Thymus (tissue), 11 donors: Measurements from ENCODE around the gene MEST. TPM values are rescaled to one million over a fixed set of nuclear protein-coding genes. Genes with fewer than 3 reads are reported as not detected.

Source experiments
- DNase-seq, 9 donors: peaks; one replicate each; pipeline ENCODE4 v3.0.0-alpha.2; 2013; ENCODE audit warnings: low spot score in 9 of 9, low read depth in 6 of 9, missing footprints in 1 of 9
- H3K27ac ChIP-seq, 2 donors: one replicate each; pipeline ENCODE4 v1.5.1; 2013; ENCODE audit warnings: control low read depth in 1 of 2, low read depth in 1 of 2, low read length in 1 of 2, mild to moderate bottlenecking in 1 of 2, moderate library complexity in 1 of 2
- H3K27me3 ChIP-seq, 2 donors: one replicate each; pipeline ENCODE4 v1.5.1; 2013; ENCODE audit warnings: low read length in 1 of 2; ENCODE audit not compliant: control insufficient read depth in 2 of 2, insufficient read depth in 1 of 2
- H3K36me3 ChIP-seq, 2 donors: one replicate each; pipeline ENCODE4 v1.5.1; 2013; ENCODE audit warnings: low read length in 1 of 2, mild to moderate bottlenecking in 1 of 2, moderate library complexity in 1 of 2; ENCODE audit not compliant: control insufficient read depth in 2 of 2, insufficient read depth in 2 of 2
- H3K4me1 ChIP-seq, 2 donors: one replicate each; pipeline ENCODE4 v1.5.1; 2013; ENCODE audit warnings: low read length in 2 of 2; ENCODE audit not compliant: control insufficient read depth in 2 of 2, insufficient read depth in 2 of 2
- H3K4me3 ChIP-seq, 2 donors: one replicate each; pipeline ENCODE4 v1.5.1; 2013; ENCODE audit warnings: low read length in 2 of 2, control low read depth in 1 of 2, mild to moderate bottlenecking in 1 of 2
- H3K9me3 ChIP-seq, 2 donors: one replicate each; pipeline ENCODE4 v1.5.1; 2013; ENCODE audit warnings: low read length in 1 of 2, mild to moderate bottlenecking in 1 of 2; ENCODE audit not compliant: control insufficient read depth in 2 of 2, insufficient read depth in 1 of 2
- whole genome bisulfite sequencing: extraction: QIAGEN DNeasy Blood & Tissue Kit; methylation state at CpG from one replicate; pipeline ENCODE4 v1.1.7; 2013; 5-methylcytosine and 5-hydroxymethylcytosine counted together
- polyA plus RNA-seq: library from polyadenylated mRNA; stranded (reverse); fragments of 200-250 nt; gene quantifications from one replicate; pipeline ENCODE4 v1.2.3, GENCODE V29; 2013
- total RNA-seq: library from RNA; stranded (reverse); fragments of 120-200 nt; gene quantifications from one replicate; pipeline ENCODE4 v1.2.4, GENCODE V29; 2013
- donor health status: healthy.

The MEST gene
- total and polyA plus RNA-seq, 2 donors: 15.8 to 58.8 TPM

DNA sequence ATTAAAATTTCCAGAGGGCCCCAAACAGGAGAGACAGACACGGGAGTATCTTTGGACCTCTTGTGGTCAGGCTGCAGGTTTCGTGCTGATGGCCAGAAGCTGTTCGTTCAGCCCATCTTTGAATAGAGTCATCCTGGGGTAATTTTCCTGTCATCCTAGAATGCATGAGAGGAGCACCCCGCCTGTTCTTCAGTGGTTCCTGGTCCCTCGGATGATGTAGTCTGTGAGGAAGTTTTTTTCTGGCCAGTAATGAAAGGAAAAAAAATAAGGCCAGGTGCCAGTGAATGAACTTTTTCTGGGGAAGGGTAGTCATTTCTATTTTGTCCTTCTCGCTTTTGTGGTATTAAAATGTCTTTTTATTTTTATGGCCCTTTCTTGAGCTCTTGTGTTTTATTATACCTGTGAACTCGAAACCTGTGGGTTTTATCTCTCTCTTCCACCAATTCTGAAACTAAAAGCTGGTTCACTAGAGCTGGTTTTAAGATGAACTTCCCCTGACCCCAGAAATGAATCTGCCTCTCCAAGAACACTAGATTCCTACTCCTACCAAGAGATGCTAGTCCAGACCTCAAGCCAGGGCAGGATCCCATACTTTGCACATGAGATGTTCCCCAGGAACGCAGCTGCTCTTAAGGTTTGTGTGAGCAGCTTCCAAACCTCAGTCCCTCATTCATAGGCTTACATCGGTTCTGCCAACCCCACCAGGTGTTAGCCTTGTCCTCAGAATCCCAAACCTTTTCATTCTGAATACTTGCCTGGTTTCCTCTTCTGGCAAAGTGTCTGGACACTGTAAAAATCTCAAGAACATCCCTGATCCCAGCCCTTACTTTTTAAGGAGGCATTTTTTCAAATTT lies 15.4 kb upstream of the MEST start:
- no peaks in the 10 kb centered on the region for H3K4me1 ChIP-seq
- no peak overlapping the region for H3K27ac ChIP-seq
- H3K4me3 ChIP-seq: no peak overlapping the region
- H3K9me3 ChIP-seq: no peaks in the 10 kb centered on the region
- WGBS: 86% methylated on average over 9 of the region's 9 CpGs
- no peaks in the 10 kb centered on the region for H3K27me3 ChIP-seq
- no peaks in the 10 kb centered on the region for H3K36me3 ChIP-seq
- DNase-seq: no peak

DNA sequence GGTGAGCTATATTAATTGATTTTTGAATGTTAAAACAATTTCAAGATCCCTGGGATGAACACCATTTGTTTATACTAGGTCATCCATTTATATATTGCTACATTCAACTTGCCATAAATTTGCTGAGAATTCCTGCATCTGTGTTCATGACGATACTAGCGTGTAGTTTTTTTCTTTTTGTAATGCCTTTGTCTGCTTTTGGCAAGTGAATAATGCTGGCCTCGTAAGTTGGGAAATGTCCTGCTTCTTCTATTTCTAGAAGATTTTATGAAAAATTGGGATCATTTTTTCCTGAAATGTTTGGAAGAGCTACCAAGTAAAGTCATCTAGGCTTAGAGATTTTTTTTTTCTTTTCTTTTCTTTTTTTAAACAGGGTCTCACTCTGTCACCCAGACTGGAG lies 12.9 kb upstream of the MEST start:
- no peak for DNase-seq
- Histone ChIP-seq H3K9me3 (peaks cover 0 to 1% of the 10 kb centered on the region in 2 donors), H3K27me3 (no peaks in the 10 kb centered on the region), H3K36me3 (no peaks in the 10 kb centered on the region), H3K4me3 (no peak overlapping the region), H3K4me1 (no peaks in the 10 kb centered on the region), H3K27ac (no peak overlapping the region)
- WGBS: 97% methylated on average over 3 of the region's 3 CpGs

DNA sequence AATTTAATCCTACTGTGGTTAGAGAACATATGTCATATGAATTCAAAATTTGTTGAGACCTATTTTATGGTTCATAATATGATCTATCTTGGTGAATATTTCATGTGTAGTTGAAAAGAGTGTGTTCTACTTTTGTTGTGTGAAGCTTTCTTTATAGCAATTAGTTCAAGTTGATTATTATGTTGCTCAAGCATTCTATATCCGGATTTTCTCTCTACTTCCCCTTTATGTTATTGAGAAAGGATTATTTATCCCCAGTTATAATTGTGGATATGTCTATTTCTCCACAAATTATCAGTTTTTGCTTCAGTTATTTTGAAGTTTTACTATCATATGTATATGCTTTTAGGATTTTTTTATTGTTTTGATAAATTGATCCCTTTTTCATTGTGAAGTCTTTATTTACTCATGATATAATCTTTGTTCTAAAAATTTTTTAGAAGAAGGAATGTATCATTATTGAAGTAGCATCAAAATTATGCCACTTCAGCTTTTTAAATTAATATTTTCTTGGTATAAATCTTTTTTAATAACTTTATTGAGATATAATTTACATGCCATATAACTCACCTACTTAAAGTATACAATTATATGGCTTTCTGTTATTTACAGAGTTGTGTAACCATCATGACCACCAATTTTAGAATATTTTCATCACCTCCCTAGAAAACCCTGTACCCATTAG lies 12.0 kb upstream of the MEST start:
- no peak overlapping the region for H3K27ac ChIP-seq
- no peaks in the 10 kb centered on the region for H3K4me1 ChIP-seq
- 73% methylated on average over 1 of the region's 1 CpG for WGBS
- no peak for DNase-seq
- no peaks in the 10 kb centered on the region for H3K27me3 ChIP-seq
- no peak overlapping the region for H3K4me3 ChIP-seq
- H3K9me3 ChIP-seq: peaks cover 0 to 1% of the 10 kb centered on the region in 2 donors
- H3K36me3 ChIP-seq: no peaks in the 10 kb centered on the region

DNA sequence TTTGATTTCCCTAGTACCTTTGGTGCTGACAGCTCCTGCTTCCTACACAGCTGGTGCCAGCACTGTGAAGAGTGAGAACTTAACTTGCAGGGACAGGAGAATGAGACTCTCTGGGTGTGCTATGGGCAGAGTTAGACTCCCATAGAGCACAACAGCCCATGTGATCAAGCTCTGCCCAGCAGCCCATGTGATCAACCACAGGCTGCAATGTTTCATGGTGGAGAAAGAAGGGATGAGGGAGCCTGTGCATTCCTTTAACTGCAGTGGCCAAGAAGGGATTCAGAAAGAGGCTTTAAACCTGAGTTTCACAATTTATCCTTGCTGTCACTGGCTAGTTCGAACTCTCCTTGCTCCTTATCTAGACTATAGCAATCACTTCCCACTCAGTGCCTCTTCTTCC lies 10.0 kb upstream of the MEST start:
- no peak for DNase-seq
- no peaks in the 10 kb centered on the region for H3K36me3 ChIP-seq
- WGBS: 94% methylated on average over 1 of the region's 1 CpG

DNA sequence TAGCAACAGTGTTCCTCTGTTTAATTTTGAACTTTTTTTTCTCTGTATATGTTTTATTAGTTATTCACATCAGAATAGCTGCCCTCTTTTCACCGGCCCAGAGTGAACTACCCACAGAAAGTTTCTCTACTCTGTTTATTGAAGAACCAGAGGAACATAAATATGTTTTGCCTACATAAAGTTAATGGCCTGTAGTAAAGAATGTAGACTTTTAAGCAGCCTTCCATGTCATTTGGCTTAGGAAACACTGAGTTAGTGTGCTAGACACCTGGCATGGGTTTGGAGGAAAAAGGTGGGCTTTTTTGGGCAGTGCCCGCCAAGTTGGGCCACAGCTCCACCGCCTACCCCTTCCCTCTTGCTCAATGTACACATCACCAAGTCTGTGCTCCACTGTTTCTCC lies 8.9 kb upstream of the MEST start:
- H3K4me1 ChIP-seq: peaks cover 6 to 22% of the 10 kb centered on the region in 2 donors
- peaks cover 0 to 15% of the 10 kb centered on the region in 2 donors for H3K27me3 ChIP-seq
- no peaks in the 10 kb centered on the region for H3K36me3 ChIP-seq
- DNase-seq: no peak
- H3K4me3 ChIP-seq: no peak overlapping the region
- 95% methylated on average over 3 of the region's 3 CpGs for WGBS
- H3K27ac ChIP-seq: no peak overlapping the region
- H3K9me3 ChIP-seq: peaks cover 0 to 1% of the 10 kb centered on the region in 2 donors

More for the DNA sequence above, 10.0 kb upstream of the MEST start:
- H3K4me1 ChIP-seq: peaks cover 6 to 13% of the 10 kb centered on the region in 2 donors
- no peak overlapping the region for H3K4me3 ChIP-seq
- H3K27ac ChIP-seq: no peak overlapping the region
- H3K9me3 ChIP-seq: peaks cover 0 to 1% of the 10 kb centered on the region in 2 donors
- H3K27me3 ChIP-seq: peaks cover 0 to 10% of the 10 kb centered on the region in 2 donors

DNA sequence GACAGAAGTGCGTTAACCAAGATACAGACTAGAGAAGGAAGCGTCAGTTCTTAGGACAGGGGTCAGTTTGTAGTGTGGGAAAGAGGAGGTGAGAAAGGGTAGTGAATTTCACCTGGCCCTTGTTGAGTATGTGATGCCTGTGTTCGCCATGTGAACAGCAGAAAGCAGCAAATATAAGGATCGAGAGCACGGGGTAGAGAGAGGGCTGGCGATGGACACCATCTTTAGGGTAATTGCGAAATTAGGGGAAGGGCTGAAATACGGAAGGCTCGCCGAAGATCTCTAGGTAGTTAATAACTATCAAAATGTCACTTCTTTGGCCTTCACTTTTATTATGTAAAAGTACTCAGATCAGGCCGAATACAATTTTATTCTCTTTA lies 6.2 kb upstream of the MEST start:
- no peaks in the 10 kb centered on the region for H3K36me3 ChIP-seq
- peaks cover 0 to 32% of the 10 kb centered on the region in 2 donors for H3K27me3 ChIP-seq
- WGBS: 82% methylated on average over 11 of the region's 11 CpGs
- DNase-seq: no peak
- H3K4me1 ChIP-seq: peaks cover 6 to 28% of the 10 kb centered on the region in 2 donors
- peaks cover 1 to 7% of the 10 kb centered on the region in 2 donors for H3K9me3 ChIP-seq
- peak overlapping the region; percentile 42 to 49 for H3K4me3 ChIP-seq
- no peak overlapping the region for H3K27ac ChIP-seq

DNA sequence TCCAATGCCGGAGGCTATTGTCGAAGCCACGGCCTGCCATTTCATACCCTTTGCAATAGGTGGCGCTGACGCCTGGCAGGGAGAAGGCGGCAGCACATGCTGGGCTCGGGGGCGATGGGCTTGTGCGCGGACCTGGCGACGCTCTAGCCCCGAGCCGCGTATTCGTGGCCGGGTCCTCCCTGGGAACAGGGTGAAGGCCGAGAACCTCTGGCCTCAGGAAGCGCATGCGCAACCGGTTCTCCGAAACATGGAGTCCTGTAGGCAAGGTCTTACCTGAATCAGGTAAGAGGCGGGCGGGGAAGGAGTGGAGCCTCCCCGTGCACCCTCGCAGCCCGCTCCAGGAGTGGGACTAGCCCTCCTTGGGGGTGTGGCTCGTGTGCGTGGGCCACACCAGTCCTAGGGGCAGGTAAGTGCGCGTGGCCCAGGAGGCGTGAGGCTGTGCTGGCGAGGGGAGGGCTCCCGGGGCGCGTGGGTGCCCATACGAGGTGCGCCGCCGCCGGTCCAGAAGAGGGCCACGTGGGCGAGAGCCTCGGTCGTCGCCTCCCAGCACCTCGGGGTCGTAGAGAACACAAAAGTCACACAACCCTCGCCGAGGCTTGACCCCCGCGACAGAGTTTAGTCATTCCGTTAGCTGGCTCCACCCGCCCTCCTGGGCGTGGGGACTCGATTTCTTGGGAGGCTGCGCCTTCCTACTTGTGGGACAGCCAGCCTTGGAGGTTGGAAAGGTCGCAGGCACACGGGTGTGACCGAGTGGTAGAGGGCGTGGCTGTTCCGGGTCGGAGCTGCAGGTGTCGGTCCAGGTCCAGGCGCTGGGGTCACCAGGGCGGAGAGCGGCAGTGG lies 5.6 kb upstream of the MEST start:
- Histone ChIP-seq H3K36me3 (no peaks in the 10 kb centered on the region), H3K4me1 (peaks cover 6 to 32% of the 10 kb centered on the region in 2 donors), H3K4me3 (peak overlapping the region; percentile 42 to 49), H3K27ac (peak overlapping the region in 1 of 2 donors; percentile 15), H3K27me3 (peaks cover 0 to 38% of the 10 kb centered on the region in 2 donors), H3K9me3 (peaks cover 1 to 13% of the 10 kb centered on the region in 2 donors)
- peak in 8 of 9 donors; percentile 37 to 78 (median 51) for DNase-seq
- 5% methylated on average over 67 of the region's 67 CpGs for WGBS

DNA sequence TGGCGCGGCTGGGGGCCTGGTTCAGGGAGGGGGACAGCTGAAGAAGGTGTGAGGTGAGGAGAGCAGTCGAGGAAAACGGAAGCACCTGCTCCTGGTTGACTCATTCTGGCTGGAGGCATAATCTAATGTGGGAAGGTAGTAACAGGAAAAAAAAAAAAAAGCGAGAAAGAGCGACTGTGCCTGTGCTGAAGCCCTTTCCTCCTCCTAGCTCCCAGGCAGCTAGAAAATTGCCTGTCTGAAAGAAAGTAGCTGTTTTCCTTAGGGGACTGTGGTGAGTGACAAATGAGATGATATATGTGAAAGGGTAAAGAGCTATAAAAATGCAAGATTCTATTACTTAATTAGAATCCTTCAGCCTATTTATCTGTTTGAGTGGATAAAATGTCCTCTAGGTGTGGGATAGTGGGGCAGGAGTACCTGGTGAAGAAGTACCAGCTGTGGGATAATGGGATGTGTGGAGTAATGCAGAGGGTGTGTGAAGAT lies 4.9 kb upstream of the MEST start:
- Histone ChIP-seq H3K4me3 (peak overlapping the region; percentile 42 to 49), H3K36me3 (no peaks in the 10 kb centered on the region), H3K9me3 (peaks cover 3 to 20% of the 10 kb centered on the region in 2 donors), H3K27ac (peak overlapping the region in 1 of 2 donors; percentile 15), H3K27me3 (peaks cover 0 to 43% of the 10 kb centered on the region in 2 donors), H3K4me1 (peaks cover 6 to 36% of the 10 kb centered on the region in 2 donors)
- whole genome bisulfite sequencing: 4% methylated on average over 6 of the region's 6 CpGs
- peak in 2 of 9 donors; percentile 20 to 51 for DNase-seq
